ENCODE data around the gene SECISBP2L. TPM values are rescaled to one million over a fixed set of nuclear protein-coding genes. Genes with fewer than 3 reads are reported as not detected.

Gene SECISBP2L
- total RNA-seq, 1 donor from 2014 or later, result 34.2 TPM

- intact Hi-C loops (cut with DNase I), result no loop called here
- DNase-seq (ENCODE audit: missing footprints) (no peak), ATAC-seq (no peak)
Observed at GRCh38 chr15:49060710-49061495, 14.7 kb upstream of the SECISBP2L start.

GRCh38 chr15:49059491-49059890 is 13.2 kb upstream of the SECISBP2L start:
- intact Hi-C loops (cut with DNase I), result no loop called here
- DNase-seq (ENCODE audit: missing footprints), result no peak
- no peak for ATAC-seq

- DNase-seq (ENCODE audit: missing footprints), result no peak
- ATAC-seq, result no peak
- intact Hi-C loops (cut with DNase I), result no loop called here
Observed at GRCh38 chr15:49058559-49058958, 12.3 kb upstream of the SECISBP2L start.

- ATAC-seq (peak; percentile 28), DNase-seq (ENCODE audit: missing footprints) (no peak)
- intact Hi-C loops (cut with DNase I), result no loop called here
Observed at GRCh38 chr15:49055630-49056029, 9.4 kb upstream of the SECISBP2L start.

GRCh38 chr15:49052662-49053061 is 6.4 kb upstream of the SECISBP2L start:
- ATAC-seq (no peak), DNase-seq (ENCODE audit: missing footprints) (no peak)
- intact Hi-C loops (cut with DNase I), result no loop called here

GRCh38 chr15:49047456-49047855 is 1.2 kb upstream of the SECISBP2L start:
- DNase-seq (ENCODE audit: missing footprints) (no peak), ATAC-seq (no peak)
- intact Hi-C loops (cut with DNase I), result loop anchor here (5.0 kb wide), 2 partner anchors 75 to 100 kb away; no protein-coding TSS in a partner anchor

- DNase-seq (ENCODE audit: missing footprints), result no peak
- ATAC-seq, result peak; percentile 43
- intact Hi-C loops (cut with DNase I), result loop anchor here (5.0 kb wide), 2 partner anchors 77 to 102 kb away; no protein-coding TSS in a partner anchor
Observed at GRCh38 chr15:49045751-49046219, 461 bp downstream of the SECISBP2L start.

GRCh38 chr15:49044766-49045606 is 1.3 kb downstream of the SECISBP2L start:
- ATAC-seq, result no peak
- no peak for DNase-seq (ENCODE audit: missing footprints)
- intact Hi-C loops (cut with DNase I), result loop anchor here (5.0 kb wide), 2 partner anchors 77 to 102 kb away; no protein-coding TSS in a partner anchor

- intact Hi-C loops (cut with DNase I), result no loop called here
- ATAC-seq (no peak), DNase-seq (ENCODE audit: missing footprints) (no peak)
Observed at GRCh38 chr15:49044002-49044401, 2.2 kb downstream of the SECISBP2L start.

- no peak for ATAC-seq
- no peak for DNase-seq (ENCODE audit: missing footprints)
- intact Hi-C loops (cut with DNase I), result no loop called here
Observed at GRCh38 chr15:49042165-49042564, 4.1 kb downstream of the SECISBP2L start.

- DNase-seq (ENCODE audit: missing footprints) (no peak), ATAC-seq (no peak)
- intact Hi-C loops (cut with DNase I), result no loop called here
Observed at GRCh38 chr15:49041426-49041825, 4.8 kb downstream of the SECISBP2L start.

GRCh38 chr15:49040151-49040550 is 6.1 kb downstream of the SECISBP2L start:
- ATAC-seq (no peak), DNase-seq (ENCODE audit: missing footprints) (no peak)
- intact Hi-C loops (cut with DNase I), result no loop called here

GRCh38 chr15:49038382-49038781 is 7.9 kb downstream of the SECISBP2L start:
- DNase-seq (ENCODE audit: missing footprints), result no peak
- intact Hi-C loops (cut with DNase I), result no loop called here
- ATAC-seq, result no peak

GRCh38 chr15:49037546-49037940 is 8.7 kb downstream of the SECISBP2L start:
- DNase-seq (ENCODE audit: missing footprints) (no peak), ATAC-seq (no peak)
- intact Hi-C loops (cut with DNase I), result no loop called here

GRCh38 chr15:49036650-49037545 is 9.3 kb downstream of the SECISBP2L start:
- intact Hi-C loops (cut with DNase I), result no loop called here
- DNase-seq (ENCODE audit: missing footprints) (no peak), ATAC-seq (no peak)

GRCh38 chr15:49035825-49036224 is 10.4 kb downstream of the SECISBP2L start:
- DNase-seq (ENCODE audit: missing footprints), result no peak
- ATAC-seq, result no peak
- intact Hi-C loops (cut with DNase I), result no loop called here

GRCh38 chr15:49032601-49033145 is 13.6 kb downstream of the SECISBP2L start:
- no peak for DNase-seq (ENCODE audit: missing footprints)
- intact Hi-C loops (cut with DNase I), result no loop called here
- no peak for ATAC-seq

- ATAC-seq, result no peak
- intact Hi-C loops (cut with DNase I), result no loop called here
- DNase-seq (ENCODE audit: missing footprints), result no peak
Observed at GRCh38 chr15:49031804-49032203, 14.4 kb downstream of the SECISBP2L start.

All from Right ventricle myocardium inferior (tissue), 1 donor.